Measurements from ENCODE around the gene TBCE.

TBCE gene

GRCh38 chr1:235399661-235400060 lies 32.4 kb downstream of the TBCE start:
- no peak for DNase-seq (ENCODE audit: low spot score)
- TF ChIP-seq, protein P1, sequence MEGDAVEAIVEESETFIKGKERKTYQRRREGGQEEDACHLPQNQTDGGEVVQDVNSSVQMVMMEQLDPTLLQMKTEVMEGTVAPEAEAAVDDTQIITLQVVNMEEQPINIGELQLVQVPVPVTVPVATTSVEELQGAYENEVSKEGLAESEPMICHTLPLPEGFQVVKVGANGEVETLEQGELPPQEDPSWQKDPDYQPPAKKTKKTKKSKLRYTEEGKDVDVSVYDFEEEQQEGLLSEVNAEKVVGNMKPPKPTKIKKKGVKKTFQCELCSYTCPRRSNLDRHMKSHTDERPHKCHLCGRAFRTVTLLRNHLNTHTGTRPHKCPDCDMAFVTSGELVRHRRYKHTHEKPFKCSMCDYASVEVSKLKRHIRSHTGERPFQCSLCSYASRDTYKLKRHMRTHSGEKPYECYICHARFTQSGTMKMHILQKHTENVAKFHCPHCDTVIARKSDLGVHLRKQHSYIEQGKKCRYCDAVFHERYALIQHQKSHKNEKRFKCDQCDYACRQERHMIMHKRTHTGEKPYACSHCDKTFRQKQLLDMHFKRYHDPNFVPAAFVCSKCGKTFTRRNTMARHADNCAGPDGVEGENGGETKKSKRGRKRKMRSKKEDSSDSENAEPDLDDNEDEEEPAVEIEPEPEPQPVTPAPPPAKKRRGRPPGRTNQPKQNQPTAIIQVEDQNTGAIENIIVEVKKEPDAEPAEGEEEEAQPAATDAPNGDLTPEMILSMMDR (IDR thresholded peaks at IDR 0.05; ENCODE audit: extremely low read depth, insufficient read depth, missing control alignments): no peak
- in situ Hi-C loops (cut with MboI; ENCODE audit: low pct_unique_long_range_greater_than_20kb, low sequenced_read_pairs, unreplicated experiment): no loop called here

DNA sequence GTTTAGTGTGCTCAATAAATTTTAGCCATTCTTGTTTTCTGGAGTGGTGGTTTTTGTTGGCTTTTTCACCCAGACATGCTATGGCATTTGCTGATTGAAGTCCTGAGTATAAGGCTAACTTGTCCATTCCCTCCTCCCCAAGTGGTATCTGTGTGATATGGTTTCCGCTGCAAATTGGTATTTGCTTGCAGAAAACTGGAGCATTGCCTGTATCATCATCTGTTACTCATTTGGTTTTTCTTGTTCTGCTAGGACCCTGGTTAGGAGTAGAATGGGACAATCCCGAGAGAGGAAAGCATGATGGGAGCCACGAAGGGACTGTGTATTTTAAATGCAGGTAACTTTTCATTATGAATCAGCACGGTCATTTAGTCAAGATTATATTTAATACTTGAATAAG lies 34.0 kb downstream of the TBCE start:
- TF ChIP-seq, protein P1 (IDR thresholded peaks at IDR 0.05; ENCODE audit: extremely low read depth, insufficient read depth, missing control alignments): no peak
- DNase-seq (ENCODE audit: low spot score): no peak
- in situ Hi-C loops (cut with MboI; ENCODE audit: low pct_unique_long_range_greater_than_20kb, low sequenced_read_pairs, unreplicated experiment): no loop called here

- TF ChIP-seq, protein P1 (IDR thresholded peaks at IDR 0.05; ENCODE audit: extremely low read depth, insufficient read depth, missing control alignments): no peak
- in situ Hi-C loops (cut with MboI; ENCODE audit: low pct_unique_long_range_greater_than_20kb, low sequenced_read_pairs, unreplicated experiment): no loop called here
- no peak for DNase-seq (ENCODE audit: low spot score)
Observed at GRCh38 chr1:235402457-235403200, 35.4 kb downstream of the TBCE start.

GRCh38 chr1:235403593-235403992 lies 36.4 kb downstream of the TBCE start:
- in situ Hi-C loops (cut with MboI; ENCODE audit: low pct_unique_long_range_greater_than_20kb, low sequenced_read_pairs, unreplicated experiment): no loop called here
- TF ChIP-seq, protein P1 (IDR thresholded peaks at IDR 0.05; ENCODE audit: extremely low read depth, insufficient read depth, missing control alignments): no peak
- no peak for DNase-seq (ENCODE audit: low spot score)

DNA sequence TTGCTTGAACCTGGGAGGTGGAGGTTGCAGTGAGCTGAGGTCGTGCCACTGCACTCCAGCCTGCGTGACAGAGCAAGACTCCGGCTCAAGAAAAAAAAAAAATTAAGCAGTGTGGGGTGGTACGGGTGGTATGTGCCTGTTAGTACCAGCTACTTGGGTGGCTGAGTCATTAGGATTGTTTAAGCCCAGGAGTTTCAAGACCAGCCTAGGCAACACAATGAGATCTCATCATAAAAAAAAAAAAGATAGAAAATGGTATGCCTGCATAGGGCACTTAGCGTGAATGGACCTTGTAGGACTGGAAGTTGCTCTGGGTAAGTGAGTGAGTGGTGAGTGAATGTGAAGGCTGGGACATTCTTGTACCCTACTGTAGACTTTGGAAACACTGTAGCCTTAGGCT lies 37.0 kb downstream of the TBCE start:
- TF ChIP-seq, protein P1 (IDR thresholded peaks at IDR 0.05; ENCODE audit: extremely low read depth, insufficient read depth, missing control alignments): no peak
- no peak for DNase-seq (ENCODE audit: low spot score)
- in situ Hi-C loops (cut with MboI; ENCODE audit: low pct_unique_long_range_greater_than_20kb, low sequenced_read_pairs, unreplicated experiment): no loop called here

DNA sequence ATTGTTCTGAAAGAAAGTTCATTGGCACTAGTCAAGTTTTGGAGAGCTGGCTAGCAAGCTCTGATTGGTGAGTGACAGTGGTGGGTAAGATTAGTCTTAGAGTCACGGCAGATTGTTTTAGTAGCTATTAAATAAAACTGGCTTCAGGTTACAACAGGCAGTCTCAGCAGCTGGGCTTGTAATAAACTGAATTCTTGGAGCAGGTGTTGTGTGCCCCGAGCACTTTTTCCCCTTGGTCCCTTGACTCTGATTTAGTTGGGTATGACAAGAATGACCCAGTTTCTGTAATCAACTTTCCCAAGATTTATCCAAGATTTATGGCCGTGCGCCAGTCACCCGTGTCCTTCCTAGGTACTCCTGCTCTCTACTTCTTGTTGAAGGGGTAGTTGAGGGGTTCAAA lies 40.2 kb downstream of the TBCE start:
- DNase-seq (ENCODE audit: low spot score): no peak
- in situ Hi-C loops (cut with MboI; ENCODE audit: low pct_unique_long_range_greater_than_20kb, low sequenced_read_pairs, unreplicated experiment): no loop called here
- TF ChIP-seq, protein P1 (IDR thresholded peaks at IDR 0.05; ENCODE audit: extremely low read depth, insufficient read depth, missing control alignments): no peak

Measured in GM13977 (cell line).